GM19099 (cell line): ENCODE results near the gene TRIO.
A peak's percentile ranks its signal among the peaks of the same experiment; 100 is the strongest.

Experiments
- POLR2A ChIP-seq: IDR thresholded peaks from 3 replicates; pipeline ENCODE4 v1.6.1; 2011; ENCODE audit warnings: low read depth; ENCODE audit not compliant: insufficient read length; ENCODE audit errors: extremely low read depth

TRIO gene

GRCh38 chr5:14256026-14256690 is 113.0 kb downstream of the TRIO start:
- no peak for TF ChIP-seq POLR2A

- no peak for TF ChIP-seq POLR2A
These were observed 113.7 kb downstream of the TRIO start for GRCh38 chr5:14256756-14257393.

GRCh38 chr5:14257995-14258403 is 114.9 kb downstream of the TRIO start:
- TF ChIP-seq POLR2A: no peak

GRCh38 chr5:14258840-14259239 is 115.7 kb downstream of the TRIO start:
- no peak for TF ChIP-seq POLR2A

GRCh38 chr5:14260637-14261036 is 117.5 kb downstream of the TRIO start:
- no peak for TF ChIP-seq POLR2A

- no peak for TF ChIP-seq POLR2A
These were observed 118.1 kb downstream of the TRIO start for GRCh38 chr5:14261235-14261634.

GRCh38 chr5:14261856-14262611 is 118.9 kb downstream of the TRIO start:
- no peak for TF ChIP-seq POLR2A

GRCh38 chr5:14263113-14263512 is 120.0 kb downstream of the TRIO start:
- TF ChIP-seq POLR2A: no peak

GRCh38 chr5:14263699-14264098 is 120.6 kb downstream of the TRIO start:
- TF ChIP-seq POLR2A: no peak

GRCh38 chr5:14264605-14265316 is 121.6 kb downstream of the TRIO start:
- TF ChIP-seq POLR2A: peak; percentile 71

- no peak for TF ChIP-seq POLR2A
These were observed 122.4 kb downstream of the TRIO start for GRCh38 chr5:14265570-14265969.

- TF ChIP-seq POLR2A: no peak
These were observed 123.0 kb downstream of the TRIO start for GRCh38 chr5:14266171-14266570.

GRCh38 chr5:14266686-14267085 is 123.5 kb downstream of the TRIO start:
- TF ChIP-seq POLR2A: no peak

- TF ChIP-seq POLR2A: no peak
These were observed 124.2 kb downstream of the TRIO start for GRCh38 chr5:14267166-14267838.

GRCh38 chr5:14267991-14268708 is 125.0 kb downstream of the TRIO start:
- TF ChIP-seq POLR2A: no peak

GRCh38 chr5:14268738-14269137 is 125.6 kb downstream of the TRIO start:
- TF ChIP-seq POLR2A: no peak
